PC-3 (cell line): ENCODE results near the gene TBC1D12. TPM values are rescaled to one million over a fixed set of nuclear protein-coding genes. Genes with fewer than 3 reads are reported as not detected.

ENCODE experiments used
- ATAC-seq: fragments of 200-7000 bp; cut with Tn5 transposase; 2 replicates; pipeline ENCODE4 v1.9.1; 2020; ENCODE audit warnings: mild to moderate bottlenecking, moderate library complexity
- BruUV-seq: library from RNA; stranded (reverse); fragments of 400-500 nt; replicated peaks from 2 replicates; lab custom pipeline; 2021; lab: Mats Ljungman, UMichigan
- CTCF ChIA-PET: fragments of 300-600 bp; sonication (Branson Sonifier 250); formaldehyde crosslinking; loops from one replicate; lab custom pipeline; 2022; ENCODE audit warnings: antibody characterized with exemption; lab: Charles Lee
- POLR2A ChIA-PET: fragments of 300-600 bp; sonication (Branson Sonifier 250); formaldehyde crosslinking; loops from one replicate; lab custom pipeline; 2022; ENCODE audit warnings: antibody characterized with exemption; ENCODE audit not compliant: unreplicated experiment; lab: Charles Lee
- DNase-seq: peaks from one replicate; pipeline ENCODE4 v3.0.0-alpha.2; 2015
- H2AFZ ChIP-seq: fragments of 300-600 bp; sonication (generic); 2 replicates; pipeline ENCODE4 v1.6.0; 2016; ENCODE audit warnings: antibody characterized with exemption, low read length
- H3F3A ChIP-seq: fragments of 300-600 bp; sonication (generic); one replicate; pipeline ENCODE4 v1.6.0; 2017; ENCODE audit warnings: antibody characterized with exemption, low read length, control low read depth, mild to moderate bottlenecking; ENCODE audit not compliant: unreplicated experiment
- H3K27ac ChIP-seq: fragments of 300-600 bp; sonication (generic); 2 replicates; pipeline ENCODE4 v1.5.1; 2016; ENCODE audit warnings: mild to moderate bottlenecking, low read length
- H3K27me3 ChIP-seq: fragments of 300-600 bp; sonication (generic); 2 replicates; pipeline ENCODE4 v1.6.1; 2016; ENCODE audit warnings: low read length, mixed read lengths
- H3K36me3 ChIP-seq: fragments of 300-600 bp; sonication (generic); 2 replicates; pipeline ENCODE4 v1.6.1; 2016; ENCODE audit warnings: low read depth, mixed run types, low read length, mixed read lengths
- H3K4me1 ChIP-seq: fragments of 300-600 bp; sonication (generic); 2 replicates; pipeline ENCODE4 v1.5.1; 2016; ENCODE audit warnings: low read length; ENCODE audit not compliant: insufficient read depth
- H3K4me2 ChIP-seq: fragments of 300-600 bp; sonication (generic); 2 replicates; pipeline ENCODE4 v1.6.0; 2016; ENCODE audit warnings: low read length
- H3K4me3 ChIP-seq: fragments of 300-600 bp; sonication (generic); 2 replicates; pipeline ENCODE4 v1.5.1; 2016; ENCODE audit warnings: mild to moderate bottlenecking, low read length, mixed read lengths
- H3K79me2 ChIP-seq: fragments of 300-600 bp; sonication (generic); 2 replicates; pipeline ENCODE4 v1.6.1; 2017; ENCODE audit warnings: low read length, mixed read lengths
- H3K9ac ChIP-seq: fragments of 300-600 bp; sonication (generic); 2 replicates; pipeline ENCODE4 v1.6.0; 2016; ENCODE audit warnings: mild to moderate bottlenecking, low read length
- H3K9me2 ChIP-seq: fragments of 300-600 bp; sonication (generic); replicated peaks from 2 replicates; pipeline ENCODE4 v1.6.1; 2016; ENCODE audit warnings: mixed run types, low read length, mixed read lengths
- H3K9me3 ChIP-seq: fragments of 300-600 bp; sonication (generic); 2 replicates; pipeline ENCODE4 v1.6.1; 2016; ENCODE audit warnings: low read length, mixed read lengths
- H4K20me1 ChIP-seq: fragments of 300-600 bp; sonication (generic); 2 replicates; pipeline ENCODE4 v1.6.1; 2016; ENCODE audit warnings: low read length, mixed read lengths
- EZH2 ChIP-seq: fragments of 300-600 bp; sonication (generic); IDR thresholded peaks from one replicate; pipeline ENCODE4 v1.6.1; 2017; ENCODE audit warnings: antibody characterized with exemption, mild to moderate bottlenecking, low read length; ENCODE audit not compliant: unreplicated experiment
- EZH2phosphoT487 ChIP-seq: fragments of 300-600 bp; sonication (generic); IDR thresholded peaks from 2 replicates; pipeline ENCODE4 v1.6.1; 2018; ENCODE audit warnings: mild to moderate bottlenecking, antibody characterized with exemption, low read length, borderline replicate concordance
- intact Hi-C: fragments of 100-400 bp; cut with micrococcal nuclease; formaldehyde crosslinking; loops from 2 replicates; pipeline ENCODE4 v1.9.0; 2023
- total RNA-seq: library from RNA; depleted of rRNA; stranded (reverse); fragments of >200 nt; gene quantifications from 2 replicates; pipeline ENCODE4 v1.2.3, GENCODE V29; 2014
- TF ChIP-seq, protein P1 (sequence below): fragments of 300-600 bp; sonication (generic); conservative IDR thresholded peaks from 2 replicates; pipeline ENCODE4 v1.5.1; 2017; ENCODE audit warnings: antibody characterized with exemption, low read depth, mild to moderate bottlenecking, low read length

TBC1D12 gene
- total RNA-seq, 1 experiment from 2014 or later: 4.5 TPM

DNA sequence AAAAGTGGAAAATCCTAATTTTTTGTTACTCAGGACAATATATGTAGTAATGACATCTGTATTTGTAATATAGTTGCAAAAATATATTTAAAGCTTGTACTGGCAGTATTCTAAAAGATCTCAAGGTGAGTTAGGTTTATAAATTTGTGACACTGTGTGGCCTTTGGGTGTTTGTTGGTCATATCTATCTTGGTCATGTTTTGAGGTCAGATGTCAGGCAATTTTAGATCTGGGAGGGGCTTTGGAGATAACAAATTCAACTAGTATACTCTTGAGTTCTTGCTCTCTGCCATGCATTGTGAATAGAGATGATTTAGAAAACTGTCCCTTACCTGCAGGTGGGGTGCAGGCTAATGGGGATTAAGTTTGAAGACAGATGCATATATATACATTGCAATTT is 3.1 kb downstream of the TBC1D12 start:
- intact Hi-C loops: no loop called here
- ChIA-PET POLR2A (no interaction called here), CTCF (no interaction called here)
- DNase-seq: no peak
- Histone ChIP-seq H3K36me3 (no peaks in the 10 kb centered on the region), H3K4me1 (peaks cover 7% of the 10 kb centered on the region), H3K27ac (no peak overlapping the region), H3K79me2 (peaks cover 72% of the 10 kb centered on the region), H3K27me3 (no peaks in the 10 kb centered on the region), H2AFZ (no peak overlapping the region), H3K4me3 (peak overlapping the region; percentile 85; the same call in 1 of the 2 replicates), H3K9me3 (no peaks in the 10 kb centered on the region), H3F3A (no peaks in the 10 kb centered on the region), H3K9ac (no peak overlapping the region), H4K20me1 (no peaks in the 10 kb centered on the region), H3K9me2 (no peaks in the 10 kb centered on the region), H3K4me2 (peak overlapping the region; percentile 78)
- TF ChIP-seq EZH2phosphoT487 (no peak), EZH2 (no peak)
- no peak for ATAC-seq
- BruUV-seq: no TSS peak

DNA sequence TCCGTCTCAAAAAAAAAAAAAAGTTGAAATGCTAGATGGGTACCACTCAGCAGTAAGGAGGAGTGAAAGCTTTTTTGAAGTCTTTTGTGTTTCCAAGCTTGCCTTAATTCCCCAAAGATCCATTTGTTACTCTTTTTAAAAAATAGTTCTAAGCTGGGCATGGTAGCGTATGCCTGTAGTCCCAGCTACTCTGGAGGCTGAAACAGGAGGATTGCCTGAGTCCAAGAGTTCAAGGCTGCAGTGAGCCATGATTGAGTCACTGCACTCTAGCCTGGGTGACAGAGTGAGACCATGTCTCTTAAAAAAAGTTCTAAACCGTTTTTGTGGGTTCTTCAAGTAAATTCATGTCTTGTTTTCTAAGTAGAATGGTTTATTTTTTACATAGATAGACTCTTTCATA is 5.3 kb downstream of the TBC1D12 start:
- Histone ChIP-seq H3K27ac (no peak overlapping the region), H3K79me2 (peaks cover 91% of the 10 kb centered on the region), H3F3A (no peaks in the 10 kb centered on the region), H4K20me1 (no peaks in the 10 kb centered on the region), H3K9me3 (no peaks in the 10 kb centered on the region), H3K4me1 (peaks cover 5% of the 10 kb centered on the region), H3K4me3 (no peak overlapping the region), H3K9me2 (no peaks in the 10 kb centered on the region), H3K9ac (no peak overlapping the region), H3K36me3 (no peaks in the 10 kb centered on the region), H2AFZ (no peak overlapping the region), H3K4me2 (no peak overlapping the region), H3K27me3 (no peaks in the 10 kb centered on the region)
- no TSS peak for BruUV-seq
- TF ChIP-seq, protein P1, sequence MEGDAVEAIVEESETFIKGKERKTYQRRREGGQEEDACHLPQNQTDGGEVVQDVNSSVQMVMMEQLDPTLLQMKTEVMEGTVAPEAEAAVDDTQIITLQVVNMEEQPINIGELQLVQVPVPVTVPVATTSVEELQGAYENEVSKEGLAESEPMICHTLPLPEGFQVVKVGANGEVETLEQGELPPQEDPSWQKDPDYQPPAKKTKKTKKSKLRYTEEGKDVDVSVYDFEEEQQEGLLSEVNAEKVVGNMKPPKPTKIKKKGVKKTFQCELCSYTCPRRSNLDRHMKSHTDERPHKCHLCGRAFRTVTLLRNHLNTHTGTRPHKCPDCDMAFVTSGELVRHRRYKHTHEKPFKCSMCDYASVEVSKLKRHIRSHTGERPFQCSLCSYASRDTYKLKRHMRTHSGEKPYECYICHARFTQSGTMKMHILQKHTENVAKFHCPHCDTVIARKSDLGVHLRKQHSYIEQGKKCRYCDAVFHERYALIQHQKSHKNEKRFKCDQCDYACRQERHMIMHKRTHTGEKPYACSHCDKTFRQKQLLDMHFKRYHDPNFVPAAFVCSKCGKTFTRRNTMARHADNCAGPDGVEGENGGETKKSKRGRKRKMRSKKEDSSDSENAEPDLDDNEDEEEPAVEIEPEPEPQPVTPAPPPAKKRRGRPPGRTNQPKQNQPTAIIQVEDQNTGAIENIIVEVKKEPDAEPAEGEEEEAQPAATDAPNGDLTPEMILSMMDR: no peak
- TF ChIP-seq EZH2 (no peak), EZH2phosphoT487 (no peak)
- ChIA-PET CTCF (no interaction called here), POLR2A (no interaction called here)
- intact Hi-C loops: no loop called here
- DNase-seq: no peak
- ATAC-seq: no peak

DNA sequence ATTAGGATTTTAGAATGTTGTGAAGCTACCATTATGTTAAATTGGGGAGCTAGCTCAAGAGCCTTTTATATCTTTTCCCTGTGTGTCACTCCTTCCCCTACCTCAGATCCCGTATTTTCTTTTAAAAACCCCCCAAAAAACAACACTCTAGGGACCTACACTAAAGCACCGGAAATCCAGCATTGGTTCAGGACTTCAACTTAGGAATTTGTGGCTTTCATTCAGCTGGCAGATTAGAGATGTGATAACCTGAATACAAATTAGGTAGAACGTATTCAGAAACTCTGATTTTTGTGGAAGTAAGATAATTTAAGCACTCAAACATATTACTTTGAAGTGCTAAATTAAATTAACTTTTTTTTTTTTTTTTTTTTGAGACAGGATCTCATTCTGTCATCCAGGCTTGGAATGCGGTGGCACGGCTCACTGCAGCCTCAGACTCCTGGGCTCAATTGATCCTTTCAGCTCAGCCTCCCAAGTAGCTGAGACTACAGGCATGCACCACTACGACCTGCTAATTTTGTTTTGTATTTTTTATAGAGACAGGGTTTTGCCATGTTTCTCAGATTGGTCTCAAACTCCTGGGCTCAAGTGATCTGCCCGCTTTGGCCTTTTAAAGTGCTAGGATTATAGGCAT is 6.8 kb downstream of the TBC1D12 start:
- Histone ChIP-seq H3K4me1 (peaks cover 5% of the 10 kb centered on the region), H4K20me1 (no peaks in the 10 kb centered on the region), H3K27me3 (no peaks in the 10 kb centered on the region), H3F3A (no peaks in the 10 kb centered on the region), H3K4me3 (no peak overlapping the region), H3K4me2 (no peak overlapping the region), H3K27ac (no peak overlapping the region), H3K9me3 (no peaks in the 10 kb centered on the region), H3K9ac (no peak overlapping the region), H3K9me2 (no peaks in the 10 kb centered on the region), H2AFZ (no peak overlapping the region), H3K36me3 (no peaks in the 10 kb centered on the region), H3K79me2 (peaks cover 94% of the 10 kb centered on the region)
- DNase-seq: no peak
- TF ChIP-seq EZH2phosphoT487 (no peak), EZH2 (no peak)
- TF ChIP-seq, protein P1: no peak
- ATAC-seq: no peak
- ChIA-PET CTCF (interaction anchor here (0.7 kb wide), 1 partner anchor 572 kb away, joined by 11 read pairs; no protein-coding TSS in a partner anchor), POLR2A (no interaction called here)
- BruUV-seq: no TSS peak
- intact Hi-C loops: no loop called here
